ENCODE results near the gene TMEM50A.
"Not testable (repeated sequence)": the region's sequence is repeated elsewhere in the genome, so short reads cannot be mapped to it uniquely, and the experiment has no call there.

The TMEM50A gene

DNA sequence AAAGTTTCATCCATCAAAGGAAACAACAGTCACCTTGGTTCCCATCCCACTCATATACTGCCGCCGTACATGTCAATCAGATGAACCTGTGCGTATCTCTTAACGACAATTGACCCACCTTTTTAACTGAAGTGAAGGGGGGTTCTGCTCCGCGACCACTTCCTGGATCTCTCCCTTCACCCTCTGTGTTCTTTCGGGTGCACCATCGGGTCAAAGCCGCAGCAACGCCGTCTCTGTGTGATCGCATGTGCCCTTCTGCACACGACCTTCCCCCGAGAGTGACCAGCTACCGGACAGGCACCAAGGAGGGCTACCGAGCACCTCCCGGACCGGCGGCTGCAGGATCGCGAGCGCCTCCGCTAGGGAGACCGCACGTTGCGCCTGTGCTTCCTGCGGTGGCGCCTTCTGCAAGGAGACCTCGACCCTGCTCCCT is 1.2 kb upstream of the TMEM50A start:
- DNase-seq (ENCODE audit: low read depth), result not testable (repeated sequence)

DNA sequence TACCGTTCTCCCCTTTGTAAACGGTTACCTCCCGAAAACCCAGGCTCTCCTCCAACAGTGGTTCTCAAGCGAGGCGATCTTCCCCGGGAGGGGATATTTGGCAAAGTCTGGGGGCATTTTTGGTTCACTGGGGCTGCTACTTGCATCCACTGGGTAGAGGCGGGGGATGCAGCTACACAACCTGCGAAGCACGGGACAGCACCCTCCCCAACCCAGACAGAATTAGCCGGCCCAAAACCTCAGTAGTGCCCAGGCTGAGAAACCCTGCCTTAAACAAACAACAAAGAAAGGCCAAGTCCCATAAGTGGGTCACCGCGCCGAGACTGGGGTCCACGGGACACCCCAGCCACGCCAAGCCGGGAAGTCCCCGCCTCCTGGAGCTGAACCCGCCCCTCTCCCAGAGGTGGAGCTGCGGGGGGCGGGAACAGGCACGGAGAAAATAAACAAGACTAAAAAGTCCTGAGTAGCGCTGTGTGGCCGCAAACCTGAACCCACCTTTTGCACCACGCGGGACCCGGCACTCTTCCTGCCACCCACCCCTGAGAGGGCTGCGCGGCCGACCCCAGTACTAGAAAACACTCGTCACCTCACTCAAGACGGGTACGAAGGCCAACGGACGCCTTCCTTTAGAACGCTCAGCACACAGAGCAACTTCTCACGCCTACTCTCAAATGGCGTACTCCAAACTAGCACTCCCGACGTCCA is 499 bp upstream of the TMEM50A start:
- DNase-seq (ENCODE audit: low read depth), result not testable (repeated sequence)

DNA sequence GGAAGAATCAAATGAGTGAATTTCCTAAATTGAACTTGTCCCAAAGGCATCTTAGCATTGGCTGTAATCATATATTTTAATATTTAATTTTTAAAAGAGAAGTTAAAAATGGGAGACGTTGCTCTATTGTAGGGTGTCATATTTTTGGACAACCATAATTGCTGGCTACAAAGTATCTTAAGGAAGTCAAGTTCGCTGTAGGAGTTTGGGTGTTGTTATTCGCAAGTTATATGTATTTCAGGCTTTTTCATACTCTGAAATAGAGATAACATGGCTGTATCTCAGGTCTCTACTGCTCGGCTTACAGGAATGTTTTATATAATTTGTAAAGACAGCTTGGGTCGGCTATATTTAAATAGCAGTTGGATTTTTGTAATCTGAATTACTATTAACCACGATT is 852 bp downstream of the TMEM50A start:
- DNase-seq (ENCODE audit: low read depth), result no peak

DNA sequence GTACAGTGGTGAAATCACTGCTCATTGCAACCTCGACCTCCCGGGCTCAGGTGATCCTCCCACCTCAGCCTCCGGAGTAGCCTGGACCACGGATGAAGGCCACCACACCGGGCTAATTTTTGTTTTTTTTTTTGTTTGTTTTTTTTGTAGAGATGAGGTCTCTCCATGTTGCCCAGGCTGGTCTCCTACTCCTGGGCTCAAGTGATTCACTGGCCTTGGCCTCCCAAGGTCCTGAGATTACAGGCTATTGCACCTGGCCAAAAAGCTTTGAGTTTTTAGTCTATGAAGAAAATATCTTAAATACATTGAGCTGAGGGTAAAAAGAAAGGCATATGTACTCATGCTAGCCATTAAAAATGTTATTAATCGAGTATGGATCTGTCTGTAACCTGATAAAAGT is 3.6 kb downstream of the TMEM50A start:
- DNase-seq (ENCODE audit: low read depth), result no peak

DNA sequence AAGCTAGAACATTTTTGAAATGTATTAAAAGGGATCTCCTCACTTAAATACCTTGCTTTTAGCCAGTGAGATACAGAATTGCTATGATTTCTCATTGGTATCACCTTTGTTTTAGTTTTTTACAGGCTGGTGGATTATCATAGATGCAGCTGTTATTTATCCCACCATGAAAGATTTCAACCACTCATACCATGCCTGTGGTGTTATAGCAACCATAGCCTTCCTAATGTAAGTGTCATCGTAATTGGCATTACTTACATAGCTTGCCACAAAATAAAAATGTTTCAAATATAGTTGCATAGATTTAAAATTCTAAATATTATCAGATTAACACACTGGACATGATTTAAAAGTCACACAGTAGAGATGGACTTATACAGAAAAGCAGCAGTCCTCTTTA is 4.7 kb downstream of the TMEM50A start:
- DNase-seq (ENCODE audit: low read depth), result no peak

DNA sequence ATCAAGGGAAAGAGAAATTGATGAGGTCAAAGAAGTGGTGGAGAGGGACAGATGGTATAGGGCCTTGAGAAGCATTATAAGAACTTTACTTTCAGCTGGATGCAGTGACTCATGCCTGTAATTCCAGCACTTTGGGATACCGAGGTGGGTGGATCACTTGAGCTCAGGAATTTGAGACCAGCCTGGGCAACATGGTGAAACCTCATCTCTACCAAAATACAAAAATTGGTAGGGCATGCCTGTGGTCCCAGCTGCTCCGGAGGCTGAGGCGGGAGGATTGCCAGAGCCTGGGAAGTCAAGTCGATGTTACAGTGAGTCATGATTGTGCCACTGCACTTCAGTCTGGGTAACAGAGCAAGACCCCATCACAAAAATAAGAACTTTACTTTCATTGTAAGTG is 5.7 kb downstream of the TMEM50A start:
- no peak for DNase-seq (ENCODE audit: low read depth)

DNA sequence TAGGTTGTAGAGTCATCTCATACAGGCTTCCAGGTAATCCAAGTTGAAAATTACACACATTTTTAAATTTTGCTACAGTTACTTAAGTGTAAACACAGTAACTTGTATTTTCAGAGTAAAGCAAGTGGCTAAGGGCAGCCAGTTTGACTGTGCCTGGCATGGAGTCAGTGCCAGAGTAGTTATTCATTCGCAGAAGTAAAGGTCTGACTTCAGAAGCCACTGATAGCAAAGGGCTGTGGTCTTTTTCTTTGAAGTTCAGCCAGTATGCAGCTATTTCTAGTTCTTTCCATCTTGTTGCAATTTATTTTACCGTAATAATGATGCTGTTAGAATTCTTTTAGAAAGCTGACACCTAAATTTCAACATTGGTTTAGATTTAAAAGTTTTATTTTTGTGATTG is 9.4 kb downstream of the TMEM50A start:
- no peak for DNase-seq (ENCODE audit: low read depth)

DNA sequence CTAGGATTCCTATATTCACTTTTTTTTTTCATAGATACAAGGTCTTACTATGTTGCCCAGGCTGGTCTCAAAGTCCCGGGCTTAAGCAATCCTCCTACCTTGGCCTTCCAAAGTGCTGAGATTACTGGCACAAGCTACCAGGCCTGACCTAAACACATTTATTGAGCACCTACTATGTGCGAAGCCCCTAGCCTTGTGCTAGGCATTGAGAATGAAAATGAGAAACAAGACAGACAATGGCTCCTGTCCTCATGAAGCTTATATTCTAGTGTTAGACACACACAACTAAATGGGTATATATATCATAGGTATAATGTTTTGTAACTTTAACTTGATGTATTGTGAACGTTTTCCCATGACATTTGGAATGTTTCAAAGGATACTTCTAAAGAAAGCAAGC is 11.5 kb downstream of the TMEM50A start:
- DNase-seq (ENCODE audit: low read depth), result no peak

DNA sequence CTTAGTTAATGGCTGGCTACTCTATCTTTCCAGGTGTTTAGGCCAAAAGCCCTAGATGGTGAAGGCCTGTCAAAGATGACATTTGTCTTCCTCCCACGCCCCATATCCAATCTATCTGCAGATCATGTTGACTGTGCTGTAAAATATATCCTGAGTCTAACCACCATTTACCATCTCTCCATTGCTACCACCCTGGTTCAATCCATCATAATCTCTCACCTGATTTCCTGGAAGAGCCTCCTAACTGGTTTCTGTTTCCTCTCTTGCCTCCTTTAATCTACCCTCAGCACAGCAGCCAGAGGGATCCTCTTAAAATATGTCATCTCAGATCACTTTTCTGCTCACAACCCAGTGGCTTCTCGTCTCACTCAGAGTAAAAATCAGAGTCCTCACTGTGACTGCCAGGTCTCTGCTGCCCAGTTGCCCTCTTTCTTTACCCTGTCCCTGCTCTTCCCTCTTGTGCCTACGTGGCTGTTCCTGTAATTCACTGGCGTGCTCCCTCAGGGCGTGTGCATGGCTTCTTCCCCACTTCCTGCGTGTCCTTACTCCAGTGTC is 17.8 kb downstream of the TMEM50A start:
- DNase-seq (ENCODE audit: low read depth), result no peak

DNA sequence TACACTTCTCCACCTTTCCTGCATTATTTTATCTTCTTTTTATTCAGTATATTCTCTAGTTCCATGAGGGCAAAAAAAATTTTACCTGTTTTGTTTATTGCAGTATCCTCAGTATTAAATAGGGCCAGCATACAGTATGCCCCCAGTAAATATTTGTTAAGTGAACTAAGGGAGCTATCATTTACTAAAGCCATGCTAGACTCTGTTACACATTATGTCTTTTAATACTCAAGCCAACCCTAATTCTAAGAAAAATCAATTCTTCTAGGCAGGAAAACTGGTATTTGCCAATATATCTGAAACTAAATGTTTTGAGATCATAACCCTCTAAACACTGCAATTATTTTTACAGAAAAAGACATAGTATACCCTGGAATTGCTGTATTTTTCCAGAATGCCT is 18.3 kb downstream of the TMEM50A start:
- DNase-seq (ENCODE audit: low read depth), result no peak

DNA sequence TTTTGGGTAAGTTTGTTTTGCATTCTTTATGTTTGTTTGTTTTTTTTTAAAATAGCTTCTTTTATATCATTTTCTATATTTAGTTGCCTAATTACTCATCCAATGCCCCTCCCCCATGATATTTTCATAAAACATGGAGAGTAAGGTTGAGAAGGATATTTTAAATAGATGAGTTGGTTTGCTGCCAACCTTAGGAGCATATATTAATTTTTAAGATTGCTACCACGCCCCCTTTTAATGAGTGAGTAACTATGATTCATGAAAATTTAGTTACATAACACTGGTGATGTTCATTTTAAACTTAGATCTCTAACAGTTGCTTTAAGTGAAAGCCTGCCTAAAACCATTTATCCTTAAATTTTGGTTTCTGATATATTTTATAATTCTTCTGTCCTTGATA is 18.7 kb downstream of the TMEM50A start:
- DNase-seq (ENCODE audit: low read depth), result no peak

DNA sequence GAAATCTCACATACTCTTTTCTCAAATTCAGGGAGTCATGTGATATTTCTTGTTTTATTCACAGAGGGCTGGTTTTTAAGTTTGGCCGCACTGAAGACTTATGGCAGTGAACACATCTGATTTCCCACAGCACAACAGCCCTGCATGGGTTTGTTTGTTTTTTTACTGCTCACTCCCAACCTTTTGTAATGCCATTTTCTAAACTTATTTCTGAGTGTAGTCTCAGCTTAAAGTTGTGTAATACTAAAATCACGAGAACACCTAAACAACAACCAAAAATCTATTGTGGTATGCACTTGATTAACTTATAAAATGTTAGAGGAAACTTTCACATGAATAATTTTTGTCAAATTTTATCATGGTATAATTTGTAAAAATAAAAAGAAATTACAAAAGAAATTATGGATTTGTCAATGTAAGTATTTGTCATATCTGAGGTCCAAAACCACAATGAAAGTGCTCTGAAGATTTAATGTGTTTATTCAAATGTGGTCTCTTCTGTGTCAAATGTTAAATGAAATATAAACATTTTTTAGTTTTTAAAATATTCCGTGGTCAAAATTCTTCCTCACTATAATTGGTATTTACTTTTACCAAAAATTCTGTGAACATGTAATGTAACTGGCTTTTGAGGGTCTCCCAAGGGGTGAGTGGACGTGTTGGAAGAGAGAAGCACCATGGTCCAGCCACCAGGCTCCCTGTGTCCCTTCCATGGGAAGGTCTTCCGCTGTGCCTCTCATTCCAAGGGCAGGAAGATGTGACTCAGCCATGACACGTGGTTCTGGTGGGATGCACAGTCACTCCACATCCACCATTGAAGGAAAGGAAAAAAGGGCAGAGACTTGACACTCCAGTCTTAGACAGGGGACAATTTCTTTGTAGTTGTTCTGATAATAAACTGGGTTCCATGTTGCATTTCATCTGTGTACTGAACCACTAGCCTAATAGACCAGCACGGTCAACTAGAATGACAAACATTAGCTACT is 22.8 kb downstream of the TMEM50A start:
- DNase-seq (ENCODE audit: low read depth), result no peak

DNA sequence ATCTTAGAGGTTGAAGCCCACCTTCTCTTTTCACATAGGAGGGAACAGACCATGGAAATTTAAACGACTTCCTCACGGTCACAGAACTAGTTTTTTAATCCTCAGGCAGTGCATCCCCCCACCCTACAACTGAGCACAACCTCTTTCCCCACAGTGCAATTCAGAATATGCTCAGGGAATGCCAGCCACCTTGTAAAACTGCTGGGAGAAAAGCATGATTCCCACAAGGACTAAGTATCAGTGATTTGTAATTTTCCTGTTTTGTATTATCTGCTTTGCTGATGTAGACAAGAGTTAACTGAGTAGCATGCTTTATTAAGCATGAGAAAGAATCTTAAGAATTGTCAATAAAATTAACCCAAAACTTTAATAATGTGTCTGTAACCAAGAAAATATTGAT is 23.8 kb downstream of the TMEM50A start:
- no peak for DNase-seq (ENCODE audit: low read depth)

DNA sequence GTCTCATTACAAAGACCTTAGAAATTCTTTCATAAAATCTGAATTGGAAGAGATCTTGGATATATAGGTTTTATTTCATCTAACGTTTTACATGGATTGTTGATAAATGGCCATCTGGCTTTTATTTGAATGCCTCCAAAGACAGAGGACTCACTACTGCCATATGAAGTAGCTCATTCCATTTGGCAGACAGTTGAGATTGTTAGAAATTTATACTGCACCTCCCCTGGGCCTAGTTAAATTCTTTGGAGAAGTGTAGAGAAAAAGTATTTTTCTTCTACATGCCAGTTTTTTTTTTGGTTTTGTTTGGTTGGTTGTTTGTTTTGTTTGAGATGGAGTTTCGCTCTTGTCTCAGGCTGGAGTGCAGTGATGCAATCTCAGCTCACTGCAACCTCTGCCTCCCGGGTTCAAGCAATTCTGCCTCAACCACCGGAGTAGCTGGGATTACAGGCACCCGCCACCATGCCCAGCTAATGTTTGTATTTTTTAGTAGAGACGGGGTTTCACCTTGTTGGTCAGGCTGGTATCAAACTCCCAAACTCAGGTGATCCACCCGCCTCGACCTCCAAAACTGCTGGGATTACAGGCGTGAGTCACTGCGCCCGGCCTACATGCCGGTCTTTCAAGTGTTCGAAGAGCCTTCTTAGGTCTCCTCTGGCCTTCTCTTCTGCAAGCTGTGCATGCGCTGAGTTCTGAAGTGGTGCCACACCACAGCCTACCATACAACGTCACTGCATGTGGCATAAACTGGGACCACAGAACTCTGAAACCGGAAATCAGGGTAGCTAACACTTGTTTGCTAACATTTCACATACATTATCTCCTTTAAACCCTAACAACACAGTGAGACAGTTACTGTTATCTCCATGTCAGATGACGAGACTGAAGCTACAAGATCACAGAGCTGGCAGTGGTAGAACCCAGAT is 24.8 kb downstream of the TMEM50A start:
- not testable (repeated sequence) for DNase-seq (ENCODE audit: low read depth)

DNA sequence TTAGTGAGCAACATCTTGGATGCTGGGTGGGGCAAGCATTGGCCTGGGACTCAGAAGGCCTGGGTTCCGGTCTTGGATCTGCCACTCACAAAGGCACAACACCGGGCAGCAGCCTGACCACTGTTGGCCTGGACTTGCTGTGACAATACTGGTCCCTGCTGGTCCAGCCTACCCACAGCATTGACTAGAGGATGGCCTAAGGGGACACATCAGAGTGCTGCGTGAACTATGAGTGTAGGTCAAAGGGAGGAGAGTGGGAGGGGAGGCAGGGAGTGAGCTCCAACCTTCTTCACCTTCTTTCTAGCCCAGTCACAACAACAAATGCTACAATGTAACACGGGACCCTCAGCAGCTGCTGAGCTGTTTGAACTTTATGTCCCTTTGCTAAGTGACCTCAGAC is 31.1 kb downstream of the TMEM50A start:
- no peak for DNase-seq (ENCODE audit: low read depth)

DNA sequence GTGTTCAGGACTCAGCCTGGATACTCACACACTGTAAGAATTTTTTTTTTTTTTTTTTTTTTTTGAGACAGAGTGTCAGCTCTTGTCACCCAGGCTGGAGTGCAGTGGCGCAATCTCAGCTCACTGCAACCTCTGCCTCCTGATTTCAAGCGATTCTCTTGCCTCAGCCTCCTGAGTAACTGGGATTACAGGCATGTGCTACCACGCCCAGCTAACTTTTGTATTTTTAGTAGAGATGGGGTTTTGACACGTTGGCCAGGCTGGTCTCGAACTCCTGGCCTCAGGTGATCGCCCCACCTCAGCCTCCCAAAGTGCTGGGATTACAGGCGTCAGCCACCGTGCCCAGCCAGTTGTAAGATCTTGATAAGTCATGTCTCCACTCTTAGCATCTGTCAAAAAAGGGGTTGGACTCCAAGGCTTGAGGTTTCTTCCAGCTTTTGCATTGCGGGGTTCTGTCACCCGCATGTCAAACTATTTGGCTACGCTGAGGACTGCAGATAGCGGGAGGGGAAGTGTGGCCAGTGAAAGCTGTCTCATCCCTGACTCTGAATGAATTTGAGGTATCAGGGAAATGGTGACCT is 31.6 kb downstream of the TMEM50A start:
- DNase-seq (ENCODE audit: low read depth), result not testable (repeated sequence)

DNA sequence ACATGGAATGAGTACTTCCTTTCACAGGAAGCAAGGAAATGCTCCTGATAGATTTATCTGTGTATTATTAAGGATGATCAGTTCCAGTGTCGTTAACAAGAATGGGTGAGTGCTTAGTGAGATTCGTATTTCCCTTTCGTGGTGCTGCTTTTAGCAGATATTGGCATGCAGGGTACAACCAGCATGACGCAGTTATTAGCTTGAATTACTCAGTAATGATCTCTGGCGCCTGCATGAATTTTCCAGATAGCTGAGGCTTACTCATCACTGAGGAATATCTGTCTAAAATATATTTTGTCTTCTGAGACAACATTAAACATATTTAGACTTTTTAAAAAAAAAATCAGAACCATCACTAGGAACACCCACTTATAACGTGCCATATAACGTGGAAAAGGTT is 33.6 kb downstream of the TMEM50A start:
- not testable (repeated sequence) for DNase-seq (ENCODE audit: low read depth)

DNA sequence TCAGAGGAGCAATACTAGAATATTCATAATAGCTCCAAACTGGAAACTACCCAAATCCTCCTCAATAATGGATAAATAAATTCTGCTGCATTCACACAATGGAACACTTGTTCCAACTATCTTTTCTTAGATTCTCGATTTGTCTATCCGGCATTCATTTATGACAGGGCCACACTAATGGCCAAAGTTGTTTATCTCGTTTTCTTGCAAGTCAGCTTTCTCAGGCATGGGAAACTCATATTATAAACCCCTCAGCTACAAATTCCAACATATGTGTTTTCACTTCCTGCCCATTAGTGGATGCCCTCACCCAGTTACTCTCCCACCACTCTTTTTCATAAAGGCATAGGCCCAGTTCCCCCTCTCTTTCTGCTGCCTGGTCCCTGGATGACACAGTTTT is 40.2 kb downstream of the TMEM50A start:
- not testable (repeated sequence) for DNase-seq (ENCODE audit: low read depth)

DNA sequence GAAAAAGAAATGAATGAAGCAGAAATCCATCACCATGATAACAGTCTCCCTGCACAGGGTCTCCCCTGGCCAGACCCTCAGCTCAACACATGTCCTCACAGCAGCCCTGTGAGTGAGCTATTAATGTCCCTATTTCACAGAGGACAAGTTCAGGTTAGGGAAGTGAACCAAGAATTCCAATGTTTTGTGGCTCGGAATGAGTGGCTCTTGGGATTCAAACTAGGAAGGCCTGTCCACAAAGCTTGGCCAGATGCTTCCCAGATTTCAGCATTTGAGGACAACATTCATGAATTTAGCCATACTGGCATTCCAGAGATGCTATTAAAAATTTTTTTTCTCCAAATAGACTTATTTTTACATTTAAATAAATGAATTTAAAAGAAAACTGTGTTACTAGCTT is 44.4 kb downstream of the TMEM50A start:
- DNase-seq (ENCODE audit: low read depth), result not testable (repeated sequence)

DNA sequence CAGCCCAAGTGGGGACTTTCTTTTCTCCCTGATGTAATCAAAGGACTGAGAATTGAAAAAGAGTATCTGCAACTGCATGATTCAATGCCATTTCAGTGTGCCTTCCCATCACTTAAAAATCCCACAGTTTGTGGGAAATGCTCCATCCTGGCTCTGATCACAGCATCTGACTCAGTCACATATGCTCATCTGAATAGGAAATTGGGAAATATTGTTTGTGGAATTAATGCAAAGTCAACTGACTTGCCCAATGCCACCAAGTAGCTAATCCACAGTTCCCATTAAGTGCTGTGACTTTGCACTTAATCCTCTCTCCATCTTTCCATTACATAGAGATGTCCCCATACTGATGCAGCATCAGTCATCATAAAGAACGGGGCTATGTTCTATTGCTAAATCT is 45.0 kb downstream of the TMEM50A start:
- DNase-seq (ENCODE audit: low read depth), result not testable (repeated sequence)

DNA sequence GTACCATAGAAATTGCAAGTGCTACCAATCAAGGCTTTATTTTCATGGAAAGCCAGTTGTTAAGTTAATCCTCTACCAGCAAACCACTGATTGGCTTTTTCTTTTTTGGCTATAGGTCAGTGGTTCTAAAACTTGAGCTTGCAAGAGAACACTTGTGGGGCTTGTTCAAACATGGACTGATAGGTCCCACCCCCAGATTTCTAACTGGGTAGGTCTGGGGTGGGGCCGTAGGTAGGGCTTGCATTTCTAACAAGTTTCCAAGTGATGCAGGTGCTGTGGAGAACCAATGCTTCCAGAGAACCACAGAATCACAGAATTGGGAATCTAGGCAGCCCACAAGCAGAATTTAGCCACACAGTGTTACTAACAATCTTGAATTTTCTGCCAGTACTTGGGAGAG is 45.7 kb downstream of the TMEM50A start:
- DNase-seq (ENCODE audit: low read depth), result not testable (repeated sequence)
